GM21447 (cell line): ENCODE results near the gene OR2T5.
"Not testable (repeated sequence)": the region's sequence is repeated elsewhere in the genome, so short reads cannot be mapped to it uniquely, and the experiment has no call there.

Source experiments
- ATAC-seq: cut with Tn5 transposase; IDR thresholded peaks from one replicate; pipeline ENCODE4 v1.9.1; 2021; ENCODE audit not compliant: unreplicated experiment

Gene OR2T5

GRCh38 chr1:248500305-248501035 lies 12.1 kb downstream of the OR2T5 start:
- ATAC-seq: not testable (repeated sequence)

GRCh38 chr1:248507773-248508172 lies 19.4 kb downstream of the OR2T5 start, which contains the start of gene OR2G6:
OR2G6 (plus strand) TSS chr1:248508073; CDS start chr1:248521647, 13,574 bp downstream.
- ATAC-seq: not testable (repeated sequence)

GRCh38 chr1:248510217-248510616 lies 21.8 kb downstream of the OR2T5 start:
- ATAC-seq: not testable (repeated sequence)

- ATAC-seq: no peak
Measured at GRCh38 chr1:248521856-248522255, 33.5 kb downstream of the OR2T5 start.

GRCh38 chr1:248537449-248537848 lies 49.1 kb downstream of the OR2T5 start:
- ATAC-seq: not testable (repeated sequence)
